Measurements from ENCODE around the gene LHX3. TPM values are rescaled to one million over a fixed set of nuclear protein-coding genes. Genes with fewer than 3 reads are reported as not detected.

LHX3 gene
- polyA plus RNA-seq, 1 donor from 2014 or later: not detected

GRCh38 chr9:136178061-136178772 is 26.7 kb downstream of the LHX3 start:
- Histone ChIP-seq H2AFZ (ENCODE audit: low read depth, low read length) (no peak overlapping the region), H3K4me2 (ENCODE audit: low read length) (no peak overlapping the region), H3K27me3 (ENCODE audit: insufficient read depth, low read depth, low read length) (no peaks in the 10 kb centered on the region), H3K4me3 (ENCODE audit: low read length) (no peak overlapping the region), H3K36me3 (ENCODE audit: insufficient read depth, low read length) (no peaks in the 10 kb centered on the region), H3F3A (ENCODE audit: insufficient read depth, low read length, poor library complexity, severe bottlenecking) (no peaks in the 10 kb centered on the region), H3K9ac (ENCODE audit: low read length) (no peak overlapping the region), H3K27ac (ENCODE audit: low read length) (no peak overlapping the region), H4K20me1 (ENCODE audit: insufficient read depth) (no peaks in the 10 kb centered on the region), H3K9me3 (ENCODE audit: low read length) (no peaks in the 10 kb centered on the region), H3K9me2 (ENCODE audit: insufficient read depth, low read length) (no peaks in the 10 kb centered on the region), H3K79me2 (replicated peaks; ENCODE audit: insufficient read depth, low read length) (no peaks in the 10 kb centered on the region)
- TF ChIP-seq EZH2 (IDR thresholded peaks at IDR 0.05; ENCODE audit: borderline replicate concordance, insufficient read depth, low read length, poor library complexity, severe bottlenecking) (no peak), REST (IDR thresholded peaks at IDR 0.05; ENCODE audit: borderline replicate concordance) (no peak)
- TF ChIP-seq, protein P1, sequence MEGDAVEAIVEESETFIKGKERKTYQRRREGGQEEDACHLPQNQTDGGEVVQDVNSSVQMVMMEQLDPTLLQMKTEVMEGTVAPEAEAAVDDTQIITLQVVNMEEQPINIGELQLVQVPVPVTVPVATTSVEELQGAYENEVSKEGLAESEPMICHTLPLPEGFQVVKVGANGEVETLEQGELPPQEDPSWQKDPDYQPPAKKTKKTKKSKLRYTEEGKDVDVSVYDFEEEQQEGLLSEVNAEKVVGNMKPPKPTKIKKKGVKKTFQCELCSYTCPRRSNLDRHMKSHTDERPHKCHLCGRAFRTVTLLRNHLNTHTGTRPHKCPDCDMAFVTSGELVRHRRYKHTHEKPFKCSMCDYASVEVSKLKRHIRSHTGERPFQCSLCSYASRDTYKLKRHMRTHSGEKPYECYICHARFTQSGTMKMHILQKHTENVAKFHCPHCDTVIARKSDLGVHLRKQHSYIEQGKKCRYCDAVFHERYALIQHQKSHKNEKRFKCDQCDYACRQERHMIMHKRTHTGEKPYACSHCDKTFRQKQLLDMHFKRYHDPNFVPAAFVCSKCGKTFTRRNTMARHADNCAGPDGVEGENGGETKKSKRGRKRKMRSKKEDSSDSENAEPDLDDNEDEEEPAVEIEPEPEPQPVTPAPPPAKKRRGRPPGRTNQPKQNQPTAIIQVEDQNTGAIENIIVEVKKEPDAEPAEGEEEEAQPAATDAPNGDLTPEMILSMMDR (IDR thresholded peaks at IDR 0.05; ENCODE audit: poor library complexity, severe bottlenecking): no peak

- no peaks in the 10 kb centered on the region for H3K79me2 ChIP-seq (replicated peaks; ENCODE audit: insufficient read depth, low read length)
- H3F3A ChIP-seq (ENCODE audit: insufficient read depth, low read length, poor library complexity, severe bottlenecking): no peaks in the 10 kb centered on the region
- no peak overlapping the region for H2AFZ ChIP-seq (ENCODE audit: low read depth, low read length)
- no peak overlapping the region for H3K4me2 ChIP-seq (ENCODE audit: low read length)
- no peak overlapping the region for H3K27ac ChIP-seq (ENCODE audit: low read length)
- H4K20me1 ChIP-seq (ENCODE audit: insufficient read depth): no peaks in the 10 kb centered on the region
- no peaks in the 10 kb centered on the region for H3K9me3 ChIP-seq (ENCODE audit: low read length)
- TF ChIP-seq REST (IDR thresholded peaks at IDR 0.05; ENCODE audit: borderline replicate concordance) (no peak), TAF1 (IDR thresholded peaks at IDR 0.05; ENCODE audit: low read depth) (no peak), EP300 (conservative IDR thresholded peaks at IDR 0.05; ENCODE audit: poor library complexity, severe bottlenecking) (no peak), SMC3 (conservative IDR thresholded peaks at IDR 0.05; ENCODE audit: poor library complexity) (no peak), POLR2AphosphoS5 (IDR thresholded peaks at IDR 0.05) (no peak), MXI1 (conservative IDR thresholded peaks at IDR 0.05; ENCODE audit: poor library complexity, severe bottlenecking) (no peak), EZH2 (IDR thresholded peaks at IDR 0.05; ENCODE audit: borderline replicate concordance, insufficient read depth, low read length, poor library complexity, severe bottlenecking) (no peak)
- TF ChIP-seq, protein P1 (IDR thresholded peaks at IDR 0.05; ENCODE audit: poor library complexity, severe bottlenecking): no peak
- no peaks in the 10 kb centered on the region for H3K27me3 ChIP-seq (ENCODE audit: insufficient read depth, low read depth, low read length)
- no peaks in the 10 kb centered on the region for H3K36me3 ChIP-seq (ENCODE audit: insufficient read depth, low read length)
- no peak overlapping the region for H3K9ac ChIP-seq (ENCODE audit: low read length)
- no peaks in the 10 kb centered on the region for H3K9me2 ChIP-seq (ENCODE audit: insufficient read depth, low read length)
- H3K4me3 ChIP-seq (ENCODE audit: low read length): no peak overlapping the region
These were observed 27.7 kb downstream of the LHX3 start for GRCh38 chr9:136177224-136177623.
